ENCODE data around the gene CCDC43.
"Not testable (repeated sequence)": the region's sequence is repeated elsewhere in the genome, so short reads cannot be mapped to it uniquely, and the experiment has no call there.

CCDC43 gene

DNA sequence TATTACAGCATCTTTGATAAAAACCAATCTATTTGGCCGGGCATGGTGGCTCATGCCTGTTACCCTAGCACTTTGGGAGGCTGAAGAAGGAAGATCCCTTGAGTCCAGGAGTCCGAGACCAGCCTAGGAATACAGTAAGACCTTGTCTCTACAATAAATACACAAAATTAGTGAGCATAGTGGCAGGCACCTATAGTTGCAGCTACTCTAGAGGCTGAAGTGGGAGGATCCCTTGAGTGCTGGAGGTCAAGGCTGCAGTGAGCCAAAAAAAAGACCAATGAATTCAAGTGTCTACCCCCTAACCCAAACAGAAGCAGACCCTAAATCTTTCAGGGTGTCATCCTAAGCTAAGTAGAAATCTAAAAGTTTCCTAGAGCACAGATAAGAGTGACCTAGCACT is 40.6 kb downstream of the CCDC43 start:
- Histone ChIP-seq H3K9me3 (ENCODE audit: control insufficient read depth in 2 of 2, low read length in 2 of 2) (no peaks in the 10 kb centered on the region), H3K4me1 (ENCODE audit: control insufficient read depth in 2 of 2, insufficient read depth in 2 of 2, low read length in 2 of 2) (no peaks in the 10 kb centered on the region), H3K4me3 (ENCODE audit: low read length in 2 of 2) (no peak overlapping the region), H3K27ac (ENCODE audit: low read depth in 2 of 2, low read length in 2 of 2) (no peak overlapping the region), H3K9ac (ENCODE audit: low read depth in 1 of 2, low read length in 2 of 2) (no peak overlapping the region), H3K27me3 (ENCODE audit: control insufficient read depth in 2 of 2, insufficient read depth in 2 of 2, low read length in 2 of 2) (peaks cover 0 to 2% of the 10 kb centered on the region in 2 donors), H3K36me3 (ENCODE audit: control insufficient read depth in 2 of 2, insufficient read depth in 2 of 2, low read length in 2 of 2) (no peaks in the 10 kb centered on the region)

DNA sequence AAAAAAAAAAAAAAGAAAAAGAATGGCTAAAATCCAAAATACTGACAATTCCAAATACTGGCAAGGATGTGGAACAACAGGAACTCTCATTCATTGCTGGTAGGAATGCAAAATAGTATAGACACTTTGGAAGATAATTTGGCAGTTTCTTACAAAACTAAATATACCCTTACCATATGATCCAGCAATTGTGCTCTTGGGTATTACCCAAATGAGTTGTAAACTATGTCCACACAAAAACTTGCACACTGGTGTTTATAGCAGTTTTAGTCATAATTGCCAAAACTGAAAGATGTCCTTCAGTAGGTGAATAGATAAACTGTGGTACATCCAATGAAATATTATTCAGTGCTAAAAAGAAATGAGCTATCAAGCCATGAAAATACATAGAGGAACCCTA is 41.8 kb downstream of the CCDC43 start:
- Histone ChIP-seq H3K36me3 (ENCODE audit: control insufficient read depth in 2 of 2, insufficient read depth in 2 of 2, low read length in 2 of 2) (no peaks in the 10 kb centered on the region), H3K27ac (ENCODE audit: low read depth in 2 of 2, low read length in 2 of 2) (no peak overlapping the region), H3K9me3 (ENCODE audit: control insufficient read depth in 2 of 2, low read length in 2 of 2) (no peaks in the 10 kb centered on the region), H3K27me3 (ENCODE audit: control insufficient read depth in 2 of 2, insufficient read depth in 2 of 2, low read length in 2 of 2) (peaks cover 0 to 3% of the 10 kb centered on the region in 2 donors), H3K9ac (ENCODE audit: low read depth in 1 of 2, low read length in 2 of 2) (no peak overlapping the region), H3K4me1 (ENCODE audit: control insufficient read depth in 2 of 2, insufficient read depth in 2 of 2, low read length in 2 of 2) (no peaks in the 10 kb centered on the region), H3K4me3 (ENCODE audit: low read length in 2 of 2) (no peak overlapping the region)

DNA sequence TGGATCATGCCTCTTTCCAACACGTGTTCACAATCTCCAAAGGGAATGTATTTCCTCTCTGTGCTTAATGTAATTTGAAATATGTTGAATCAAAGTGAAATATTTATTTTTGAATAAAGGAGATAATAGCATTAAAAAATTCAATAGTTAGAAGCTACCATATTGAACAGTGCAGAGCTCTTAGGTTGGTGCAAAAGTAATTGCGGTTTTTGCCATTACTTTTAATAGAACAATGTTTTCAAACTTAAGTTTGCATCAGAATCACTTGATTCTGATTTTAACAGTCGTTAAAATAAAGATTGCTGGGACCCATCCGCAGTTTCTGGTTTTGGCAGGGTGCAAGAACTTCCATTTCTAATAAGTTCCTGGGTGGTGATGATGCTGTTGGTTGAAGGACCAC is 43.3 kb downstream of the CCDC43 start:
- no peaks in the 10 kb centered on the region for H3K36me3 ChIP-seq (ENCODE audit: control insufficient read depth in 2 of 2, insufficient read depth in 2 of 2, low read length in 2 of 2)
- no peak overlapping the region for H3K27ac ChIP-seq (ENCODE audit: low read depth in 2 of 2, low read length in 2 of 2)
- no peaks in the 10 kb centered on the region for H3K4me1 ChIP-seq (ENCODE audit: control insufficient read depth in 2 of 2, insufficient read depth in 2 of 2, low read length in 2 of 2)
- H3K9me3 ChIP-seq (ENCODE audit: control insufficient read depth in 2 of 2, low read length in 2 of 2) = no peaks in the 10 kb centered on the region
- no peak overlapping the region for H3K4me3 ChIP-seq (ENCODE audit: low read length in 2 of 2)
- H3K9ac ChIP-seq (ENCODE audit: low read depth in 1 of 2, low read length in 2 of 2) = no peak overlapping the region
- H3K27me3 ChIP-seq (ENCODE audit: control insufficient read depth in 2 of 2, insufficient read depth in 2 of 2, low read length in 2 of 2) = peaks cover 0 to 3% of the 10 kb centered on the region in 2 donors

DNA sequence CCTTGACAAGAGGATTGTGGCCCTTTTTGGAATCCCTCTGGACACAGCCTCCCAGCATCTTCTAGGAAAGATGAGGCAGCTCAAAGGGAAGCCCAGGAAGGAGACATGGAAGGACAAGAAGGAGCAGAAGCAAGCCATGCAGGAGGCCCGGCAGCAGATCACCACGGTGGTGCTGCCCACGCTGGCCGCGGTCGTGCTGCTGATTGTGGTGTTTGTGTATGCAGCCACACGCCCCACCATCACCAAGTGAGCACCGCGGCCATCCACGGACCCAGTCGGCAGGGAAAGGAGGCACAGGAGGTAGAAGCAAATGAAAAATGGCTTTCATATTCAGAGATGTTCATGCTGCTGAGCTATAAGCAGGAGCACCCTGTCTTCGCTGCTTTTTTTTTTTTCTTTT is 44.2 kb downstream of the CCDC43 start:
- no peaks in the 10 kb centered on the region for H3K9me3 ChIP-seq (ENCODE audit: control insufficient read depth in 2 of 2, low read length in 2 of 2)
- no peaks in the 10 kb centered on the region for H3K36me3 ChIP-seq (ENCODE audit: control insufficient read depth in 2 of 2, insufficient read depth in 2 of 2, low read length in 2 of 2)
- no peaks in the 10 kb centered on the region for H3K4me1 ChIP-seq (ENCODE audit: control insufficient read depth in 2 of 2, insufficient read depth in 2 of 2, low read length in 2 of 2)
- H3K27ac ChIP-seq (ENCODE audit: low read depth in 2 of 2, low read length in 2 of 2) = no peak overlapping the region
- H3K27me3 ChIP-seq (ENCODE audit: control insufficient read depth in 2 of 2, insufficient read depth in 2 of 2, low read length in 2 of 2) = peaks cover 0 to 3% of the 10 kb centered on the region in 2 donors
- H3K4me3 ChIP-seq (ENCODE audit: low read length in 2 of 2) = no peak overlapping the region
- no peak overlapping the region for H3K9ac ChIP-seq (ENCODE audit: low read depth in 1 of 2, low read length in 2 of 2)

DNA sequence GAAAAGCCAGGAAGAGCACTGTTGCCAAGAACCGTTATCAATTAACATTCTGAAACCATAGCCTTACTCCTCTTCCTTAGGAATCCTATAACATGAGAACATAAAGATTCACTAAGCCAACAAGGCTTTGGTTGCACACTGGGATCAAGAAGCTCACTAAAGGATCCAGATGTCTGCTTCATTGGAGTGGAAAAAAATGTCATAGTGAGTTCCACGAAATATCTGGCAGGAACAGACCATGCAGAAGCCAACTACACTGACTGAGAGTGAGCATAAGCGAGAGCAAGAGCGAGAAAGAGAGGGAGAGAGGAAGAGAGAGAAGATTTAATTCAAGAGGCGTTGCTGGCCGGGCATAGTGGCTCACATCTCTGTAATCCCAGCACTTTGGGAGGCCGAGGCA is 46.7 kb downstream of the CCDC43 start:
- Histone ChIP-seq H3K36me3 (ENCODE audit: control insufficient read depth in 2 of 2, insufficient read depth in 2 of 2, low read length in 2 of 2) (no peaks in the 10 kb centered on the region), H3K9me3 (ENCODE audit: control insufficient read depth in 2 of 2, low read length in 2 of 2) (no peaks in the 10 kb centered on the region), H3K27me3 (ENCODE audit: control insufficient read depth in 2 of 2, insufficient read depth in 2 of 2, low read length in 2 of 2) (peaks cover 0 to 5% of the 10 kb centered on the region in 2 donors), H3K4me3 (ENCODE audit: low read length in 2 of 2) (no peak overlapping the region), H3K4me1 (ENCODE audit: control insufficient read depth in 2 of 2, insufficient read depth in 2 of 2, low read length in 2 of 2) (no peaks in the 10 kb centered on the region), H3K27ac (ENCODE audit: low read depth in 2 of 2, low read length in 2 of 2) (no peak overlapping the region), H3K9ac (ENCODE audit: low read depth in 1 of 2, low read length in 2 of 2) (no peak overlapping the region)

DNA sequence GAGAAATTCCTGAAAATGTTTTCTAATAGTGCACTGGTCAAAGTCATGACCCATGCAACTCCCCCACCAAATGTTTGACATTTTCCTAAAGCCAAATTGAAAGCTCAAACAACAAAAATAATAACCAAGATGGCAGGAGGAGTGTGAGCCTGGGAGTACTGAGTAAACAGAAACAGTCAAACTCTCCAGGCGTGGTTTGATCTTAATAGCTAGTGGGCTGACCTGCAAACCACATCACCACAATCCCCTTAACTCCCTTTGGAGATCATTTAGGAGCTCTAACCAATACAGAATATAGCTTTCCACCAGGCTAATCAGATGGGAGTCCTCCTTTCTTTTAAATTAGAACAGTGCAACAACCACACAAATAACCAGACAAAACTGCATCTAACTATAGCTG is 52.5 kb downstream of the CCDC43 start:
- Histone ChIP-seq H3K4me3 (ENCODE audit: low read length in 2 of 2) (no peak overlapping the region), H3K9me3 (ENCODE audit: control insufficient read depth in 2 of 2, low read length in 2 of 2) (no peaks in the 10 kb centered on the region), H3K27me3 (ENCODE audit: control insufficient read depth in 2 of 2, insufficient read depth in 2 of 2, low read length in 2 of 2) (peaks cover 0 to 2% of the 10 kb centered on the region in 2 donors), H3K36me3 (ENCODE audit: control insufficient read depth in 2 of 2, insufficient read depth in 2 of 2, low read length in 2 of 2) (no peaks in the 10 kb centered on the region), H3K4me1 (ENCODE audit: control insufficient read depth in 2 of 2, insufficient read depth in 2 of 2, low read length in 2 of 2) (no peaks in the 10 kb centered on the region), H3K9ac (ENCODE audit: low read depth in 1 of 2, low read length in 2 of 2) (no peak overlapping the region), H3K27ac (ENCODE audit: low read depth in 2 of 2, low read length in 2 of 2) (no peak overlapping the region)

DNA sequence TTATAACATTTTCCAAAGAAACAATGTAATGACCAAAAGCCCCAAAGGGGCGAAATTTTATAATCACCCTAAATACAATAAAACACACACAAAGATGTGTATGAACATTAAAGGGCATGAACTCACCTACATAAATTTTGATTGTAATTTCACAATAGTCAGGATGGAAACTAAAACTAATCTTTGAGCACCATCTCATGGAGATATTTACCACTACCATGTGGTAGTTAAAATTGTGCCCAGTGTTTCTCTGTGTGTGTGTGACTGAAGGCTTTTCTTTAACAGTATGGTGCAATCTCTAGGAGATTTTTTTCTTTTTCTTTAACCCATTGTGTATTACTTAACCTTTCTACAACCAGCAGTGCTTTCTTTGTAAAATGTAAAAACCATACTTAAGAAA is 53.0 kb downstream of the CCDC43 start:
- no peak overlapping the region for H3K27ac ChIP-seq (ENCODE audit: low read depth in 2 of 2, low read length in 2 of 2)
- H3K4me3 ChIP-seq (ENCODE audit: low read length in 2 of 2) = no peak overlapping the region
- H3K4me1 ChIP-seq (ENCODE audit: control insufficient read depth in 2 of 2, insufficient read depth in 2 of 2, low read length in 2 of 2) = no peaks in the 10 kb centered on the region

DNA sequence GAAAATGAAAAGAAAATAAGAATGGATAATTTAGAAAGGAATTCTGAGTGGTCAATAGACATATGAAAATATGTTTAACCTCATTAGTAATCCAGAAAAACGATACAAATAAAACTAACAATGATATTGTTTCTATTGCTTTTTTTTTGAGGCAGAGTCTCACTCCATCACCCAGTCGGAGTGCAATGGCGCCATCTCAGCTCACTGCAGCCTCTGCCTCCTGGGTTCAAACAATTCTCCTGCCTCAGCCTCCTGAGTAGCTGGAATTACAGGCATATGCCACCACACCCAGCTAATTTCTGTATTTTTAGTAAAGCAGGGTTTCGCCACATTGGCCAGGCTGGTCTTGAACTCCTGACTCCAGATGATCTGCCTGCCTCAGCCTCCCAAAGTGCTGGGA is 55.2 kb downstream of the CCDC43 start:
- H3K36me3 ChIP-seq (ENCODE audit: control insufficient read depth in 2 of 2, insufficient read depth in 2 of 2, low read length in 2 of 2); H3K27me3 ChIP-seq (ENCODE audit: control insufficient read depth in 2 of 2, insufficient read depth in 2 of 2, low read length in 2 of 2); H3K27ac ChIP-seq (ENCODE audit: low read depth in 2 of 2, low read length in 2 of 2); H3K4me1 ChIP-seq (ENCODE audit: control insufficient read depth in 2 of 2, insufficient read depth in 2 of 2, low read length in 2 of 2); H3K9ac ChIP-seq (ENCODE audit: low read depth in 1 of 2, low read length in 2 of 2); H3K9me3 ChIP-seq (ENCODE audit: control insufficient read depth in 2 of 2, low read length in 2 of 2); H3K4me3 ChIP-seq (ENCODE audit: low read length in 2 of 2): not testable (repeated sequence)

More for the DNA sequence above, 53.0 kb downstream of the CCDC43 start:
- Histone ChIP-seq H3K36me3 (ENCODE audit: control insufficient read depth in 2 of 2, insufficient read depth in 2 of 2, low read length in 2 of 2) (no peaks in the 10 kb centered on the region), H3K27me3 (ENCODE audit: control insufficient read depth in 2 of 2, insufficient read depth in 2 of 2, low read length in 2 of 2) (peaks cover 0 to 2% of the 10 kb centered on the region in 2 donors), H3K9ac (ENCODE audit: low read depth in 1 of 2, low read length in 2 of 2) (no peak overlapping the region), H3K9me3 (ENCODE audit: control insufficient read depth in 2 of 2, low read length in 2 of 2) (no peaks in the 10 kb centered on the region)

DNA sequence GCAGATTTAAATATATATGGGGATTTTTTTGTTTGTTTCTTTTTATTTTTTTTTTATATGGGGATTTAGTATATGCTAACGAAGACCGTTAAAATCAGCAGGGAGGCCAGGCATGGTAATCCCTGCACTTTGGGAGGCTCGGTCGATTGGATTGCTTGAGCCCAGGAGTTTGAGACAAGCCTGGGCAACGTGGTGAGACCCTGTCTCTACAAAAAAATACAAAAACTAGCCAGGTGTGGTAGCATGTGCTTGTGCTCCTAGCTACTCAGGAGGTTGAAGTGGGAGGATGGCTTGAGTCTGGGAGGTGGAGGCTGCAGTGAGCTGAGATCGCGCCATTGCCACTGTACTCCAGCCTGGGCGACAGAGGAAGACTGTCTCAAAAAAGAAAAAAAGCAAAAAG is 55.6 kb downstream of the CCDC43 start:
- H3K4me1 ChIP-seq (ENCODE audit: control insufficient read depth in 2 of 2, insufficient read depth in 2 of 2, low read length in 2 of 2) = no peaks in the 10 kb centered on the region
- no peak overlapping the region for H3K27ac ChIP-seq (ENCODE audit: low read depth in 2 of 2, low read length in 2 of 2)
- peaks cover 0 to 2% of the 10 kb centered on the region in 2 donors for H3K27me3 ChIP-seq (ENCODE audit: control insufficient read depth in 2 of 2, insufficient read depth in 2 of 2, low read length in 2 of 2)
- no peaks in the 10 kb centered on the region for H3K36me3 ChIP-seq (ENCODE audit: control insufficient read depth in 2 of 2, insufficient read depth in 2 of 2, low read length in 2 of 2)
- H3K9me3 ChIP-seq (ENCODE audit: control insufficient read depth in 2 of 2, low read length in 2 of 2) = no peaks in the 10 kb centered on the region
- no peak overlapping the region for H3K4me3 ChIP-seq (ENCODE audit: low read length in 2 of 2)
- no peak overlapping the region for H3K9ac ChIP-seq (ENCODE audit: low read depth in 1 of 2, low read length in 2 of 2)

DNA sequence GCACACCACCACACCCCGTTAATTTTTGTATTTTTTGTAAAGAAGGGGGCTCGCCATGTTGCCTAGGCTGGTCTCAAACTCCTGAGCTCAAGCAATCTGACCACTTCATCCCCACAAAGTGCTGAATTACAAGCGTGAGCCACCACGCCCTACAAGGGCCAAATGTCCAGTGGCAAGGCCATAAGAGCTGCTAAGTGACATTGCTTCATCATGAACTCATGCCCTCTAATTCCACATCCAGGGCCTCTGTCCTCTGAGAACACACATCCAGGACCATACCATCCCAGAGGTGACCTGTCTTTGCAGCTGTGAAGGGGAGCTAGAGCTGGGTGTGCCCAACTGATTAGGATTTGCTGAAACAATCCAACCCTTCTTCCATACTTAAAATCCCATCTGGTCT is 58.9 kb downstream of the CCDC43 start:
- Histone ChIP-seq H3K36me3 (ENCODE audit: control insufficient read depth in 2 of 2, insufficient read depth in 2 of 2, low read length in 2 of 2) (no peaks in the 10 kb centered on the region), H3K9me3 (ENCODE audit: control insufficient read depth in 2 of 2, low read length in 2 of 2) (no peaks in the 10 kb centered on the region), H3K4me1 (ENCODE audit: control insufficient read depth in 2 of 2, insufficient read depth in 2 of 2, low read length in 2 of 2) (no peaks in the 10 kb centered on the region), H3K4me3 (ENCODE audit: low read length in 2 of 2) (no peak overlapping the region), H3K27me3 (ENCODE audit: control insufficient read depth in 2 of 2, insufficient read depth in 2 of 2, low read length in 2 of 2) (no peaks in the 10 kb centered on the region), H3K9ac (ENCODE audit: low read depth in 1 of 2, low read length in 2 of 2) (no peak overlapping the region), H3K27ac (ENCODE audit: low read depth in 2 of 2, low read length in 2 of 2) (no peak overlapping the region)

DNA sequence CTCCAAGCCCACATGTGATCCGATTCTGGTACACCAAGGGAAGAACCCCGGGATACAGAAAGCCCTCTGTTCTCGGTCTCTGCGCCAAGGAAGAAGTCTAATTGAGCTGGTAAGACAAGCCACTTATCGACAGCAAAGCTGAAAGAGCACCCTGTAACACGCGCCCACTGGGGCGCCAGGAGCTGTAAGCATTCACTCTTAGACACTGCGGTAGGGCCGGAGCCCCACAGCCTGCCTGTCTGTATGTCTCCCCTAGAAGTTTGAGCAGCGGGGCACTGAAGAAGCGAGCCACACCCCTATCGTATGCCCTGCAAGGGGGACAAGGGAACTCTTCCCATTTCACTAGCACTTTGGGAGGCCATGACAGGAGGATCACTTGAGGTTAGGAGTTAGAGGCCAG is 60.3 kb downstream of the CCDC43 start:
- H3K9me3 ChIP-seq (ENCODE audit: control insufficient read depth in 2 of 2, low read length in 2 of 2) = no peaks in the 10 kb centered on the region
- no peak overlapping the region for H3K9ac ChIP-seq (ENCODE audit: low read depth in 1 of 2, low read length in 2 of 2)
- H3K27ac ChIP-seq (ENCODE audit: low read depth in 2 of 2, low read length in 2 of 2) = no peak overlapping the region
- H3K27me3 ChIP-seq (ENCODE audit: control insufficient read depth in 2 of 2, insufficient read depth in 2 of 2, low read length in 2 of 2) = no peaks in the 10 kb centered on the region
- H3K4me1 ChIP-seq (ENCODE audit: control insufficient read depth in 2 of 2, insufficient read depth in 2 of 2, low read length in 2 of 2) = no peaks in the 10 kb centered on the region
- no peak overlapping the region for H3K4me3 ChIP-seq (ENCODE audit: low read length in 2 of 2)
- H3K36me3 ChIP-seq (ENCODE audit: control insufficient read depth in 2 of 2, insufficient read depth in 2 of 2, low read length in 2 of 2) = no peaks in the 10 kb centered on the region
